HG03432 (cell line): ENCODE data around the gene NPAS3.

Experiments used
- ATAC-seq: cut with Tn5 transposase; IDR thresholded peaks from one replicate; pipeline ENCODE4 v1.9.1; 2021; ENCODE audit warnings: mild to moderate bottlenecking, moderate library complexity; ENCODE audit not compliant: unreplicated experiment

The NPAS3 gene

DNA sequence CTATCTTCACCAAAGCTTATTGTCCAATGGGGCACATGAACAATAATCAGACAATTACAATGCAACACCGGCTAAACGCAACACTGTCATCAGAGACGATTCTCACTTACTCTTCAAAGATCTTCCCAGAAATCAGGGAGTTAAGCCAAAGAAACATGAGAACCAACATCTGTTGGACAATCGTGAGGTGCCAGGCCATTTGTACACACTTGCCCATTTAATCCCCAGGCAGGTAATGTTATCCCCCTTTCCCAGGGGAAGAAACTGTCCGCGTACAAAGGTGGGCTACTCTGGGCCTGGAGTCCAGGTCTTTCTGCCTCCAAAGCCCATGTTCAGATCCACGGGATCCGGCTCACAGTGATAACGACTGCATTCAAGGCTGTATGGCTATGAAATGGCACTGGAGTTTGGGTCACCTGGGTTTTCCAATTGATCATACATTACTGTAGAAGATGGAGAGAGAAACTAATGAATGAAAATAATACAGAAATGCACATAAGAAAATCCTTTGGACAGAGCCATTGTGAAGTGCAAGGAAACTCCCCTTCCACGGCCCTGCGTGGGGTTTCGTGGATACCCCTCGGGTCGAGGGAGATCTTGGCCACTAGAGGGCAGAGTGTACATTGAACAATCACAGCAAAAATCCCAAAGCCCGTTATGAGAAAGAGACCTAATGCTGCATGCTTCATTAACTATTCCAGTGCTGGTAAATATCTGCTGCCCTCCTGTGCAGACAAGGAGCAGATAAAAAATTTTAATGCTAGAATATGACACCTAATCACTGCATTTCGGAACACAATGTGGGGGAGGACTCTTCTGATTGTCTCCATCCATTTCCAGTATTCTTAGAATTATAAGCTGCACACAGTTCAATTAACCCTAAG is 900.8 kb downstream of the NPAS3 start:
- ATAC-seq: peak; percentile 43

- ATAC-seq: no peak
Measured at GRCh38 chr14:33840797-33841196, 902.1 kb downstream of the NPAS3 start.

DNA sequence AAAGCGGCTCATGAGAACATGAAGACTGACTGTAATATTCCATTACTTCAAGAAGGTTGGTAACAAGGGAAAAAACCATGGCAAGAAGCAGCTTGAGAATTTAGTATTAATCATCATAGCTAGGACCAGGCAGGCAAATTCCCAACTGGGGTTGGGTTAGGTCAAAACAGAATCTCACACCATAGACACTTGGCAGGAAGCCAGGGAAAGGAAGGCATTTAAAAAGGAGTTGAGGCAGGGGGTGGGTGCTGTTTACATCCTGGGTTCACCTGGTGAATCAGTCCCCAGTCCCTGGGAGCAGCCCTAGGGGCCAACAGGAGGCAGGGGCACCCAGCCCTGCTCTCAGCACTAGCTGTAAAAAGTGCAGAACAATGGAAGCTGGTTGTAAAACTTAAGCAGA is 903.6 kb downstream of the NPAS3 start:
- ATAC-seq: no peak

DNA sequence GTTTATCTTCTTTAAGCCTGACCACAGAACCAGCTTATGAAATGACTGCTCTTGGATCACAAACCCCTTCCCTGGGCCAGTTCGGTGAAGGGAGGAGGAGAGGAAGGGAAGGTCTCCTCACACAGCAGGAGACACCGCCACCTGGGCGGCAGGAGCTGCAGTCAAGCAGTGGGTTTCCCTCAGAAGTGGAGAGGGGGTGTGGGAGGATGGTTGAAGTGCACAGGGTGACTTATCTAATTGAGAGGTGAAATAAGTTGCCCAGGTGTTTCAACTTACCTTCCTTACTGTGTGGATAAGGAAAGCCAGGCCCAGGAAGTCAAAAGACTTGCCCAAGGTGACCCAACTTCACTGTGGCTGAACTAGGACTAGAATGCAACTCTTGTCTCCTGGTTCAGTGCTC is 905.4 kb downstream of the NPAS3 start:
- no peak for ATAC-seq

GRCh38 chr14:33846100-33846824 is 907.6 kb downstream of the NPAS3 start:
- no peak for ATAC-seq

DNA sequence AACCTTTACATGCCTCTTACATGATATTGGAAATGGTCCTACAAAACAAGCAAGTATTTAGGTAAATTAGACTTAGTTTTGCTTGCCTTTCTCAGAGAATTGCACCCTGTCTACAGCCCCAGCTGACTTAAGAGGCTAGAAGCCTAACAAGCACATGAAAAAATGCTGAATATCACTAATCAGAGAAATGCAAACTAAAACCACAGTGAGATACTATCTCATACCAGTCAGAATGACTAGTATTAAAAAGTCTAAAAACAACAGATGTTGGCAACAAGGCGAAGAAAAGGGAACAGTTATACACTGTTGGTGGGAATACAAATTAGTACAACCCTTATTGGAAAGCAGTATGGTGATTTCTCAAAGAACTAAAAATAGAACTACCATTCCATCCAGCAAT is 908.4 kb downstream of the NPAS3 start:
- ATAC-seq: no peak

DNA sequence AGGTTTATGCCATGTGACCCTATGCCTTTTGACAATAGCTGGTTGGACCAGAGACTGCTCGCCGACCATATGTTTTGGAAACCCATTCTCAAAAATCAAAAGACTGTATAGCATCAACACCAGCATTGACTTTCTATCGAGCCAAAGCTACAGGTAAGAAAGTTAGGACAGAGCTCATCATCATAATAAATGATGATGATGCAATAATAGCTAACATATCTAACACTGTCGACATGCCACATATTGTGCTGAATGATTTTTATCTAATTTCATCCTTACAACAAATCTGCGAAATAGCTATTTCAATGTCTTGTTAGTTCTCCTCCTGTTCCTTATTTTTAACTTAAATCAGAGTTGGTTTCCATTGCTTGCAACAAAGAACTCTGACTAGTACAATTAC is 909.3 kb downstream of the NPAS3 start:
- no peak for ATAC-seq

DNA sequence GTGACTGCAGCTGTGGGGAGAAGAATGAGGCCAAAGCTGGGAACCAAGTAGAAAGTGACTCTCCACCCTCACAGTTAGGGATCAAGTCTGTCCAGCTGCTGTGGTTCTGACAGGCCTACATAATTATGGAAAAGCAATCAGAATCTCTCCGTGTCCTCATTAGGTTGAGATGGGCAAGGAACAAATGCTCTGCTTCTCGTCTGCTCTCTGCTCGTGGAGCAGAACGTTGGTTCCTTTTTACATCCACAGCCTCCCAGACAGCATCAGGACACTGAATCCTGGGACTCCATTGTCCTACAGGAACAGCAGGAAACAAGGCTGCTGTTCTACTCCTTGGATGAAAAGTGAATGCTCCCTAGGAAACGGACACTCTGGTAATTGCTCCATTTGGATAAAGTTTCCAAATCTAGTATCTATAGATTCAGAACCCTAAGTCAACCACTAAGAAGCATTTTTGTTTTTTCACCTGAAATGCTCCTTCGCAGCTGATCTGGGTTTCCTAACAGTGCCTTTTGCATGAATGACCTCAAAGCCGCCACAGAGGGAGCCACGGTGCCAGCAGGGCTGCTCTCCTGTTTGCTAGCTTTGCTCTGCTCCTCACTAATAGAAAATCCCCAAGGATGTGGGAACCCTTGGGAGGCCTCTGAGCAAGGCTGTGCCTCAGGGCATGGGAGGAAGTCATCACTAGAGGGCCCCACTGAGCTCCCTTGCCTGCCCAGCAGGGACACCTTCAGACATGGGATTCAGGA is 910.2 kb downstream of the NPAS3 start:
- ATAC-seq: no peak

DNA sequence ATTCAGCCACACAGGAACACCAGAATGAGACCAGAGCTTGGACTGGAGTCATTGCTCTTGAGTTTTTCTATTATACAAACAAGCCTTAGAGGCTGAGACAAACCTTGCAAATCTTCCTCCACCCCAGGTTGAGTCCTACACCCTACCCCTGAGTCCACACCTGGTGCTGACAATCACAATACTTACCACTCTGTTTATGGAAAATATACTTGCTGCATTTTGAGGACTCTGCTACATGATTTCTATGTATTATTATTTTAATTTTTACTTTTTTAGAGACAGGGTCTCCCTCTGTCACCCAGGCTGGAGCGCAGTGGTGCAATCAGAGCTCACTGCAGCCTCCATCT is 910.7 kb downstream of the NPAS3 start:
- ATAC-seq: no peak

GRCh38 chr14:33850826-33851225 is 912.1 kb downstream of the NPAS3 start:
- ATAC-seq: no peak

DNA sequence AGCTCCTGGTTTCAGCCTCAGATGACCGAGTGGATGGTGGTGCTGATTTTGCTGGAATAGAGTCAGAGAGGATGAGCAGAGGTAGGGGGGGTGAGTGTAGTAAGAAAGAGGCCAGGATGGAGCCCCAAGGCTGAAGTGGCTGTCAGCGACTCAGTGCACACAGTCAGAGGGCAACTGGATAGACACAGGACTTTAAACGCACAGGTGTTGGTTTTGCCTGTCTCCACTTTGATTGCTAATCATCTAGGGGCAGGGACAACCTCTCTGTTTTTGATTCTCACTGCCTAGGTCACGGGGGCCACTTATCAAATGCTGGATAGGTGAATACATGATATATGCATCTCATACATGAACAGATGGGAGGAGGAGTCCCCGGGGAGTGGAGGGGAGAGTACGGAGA is 912.7 kb downstream of the NPAS3 start:
- no peak for ATAC-seq

GRCh38 chr14:33851931-33852330 is 913.3 kb downstream of the NPAS3 start:
- no peak for ATAC-seq
